Neuron (in vitro differentiated cells): Measurements from ENCODE around the gene CACFD1.

Source experiments
- H2AFZ ChIP-seq: one replicate; pipeline ENCODE4 v1.6.1; 2013; ENCODE audit warnings: low read depth, mild to moderate bottlenecking, inconsistent platforms, low read length, moderate library complexity
- H3K27me3 ChIP-seq: one replicate; pipeline ENCODE4 v1.6.1; 2013; ENCODE audit warnings: low read length; ENCODE audit not compliant: insufficient read depth
- H3K36me3 ChIP-seq: one replicate; pipeline ENCODE4 v1.6.1; 2013; ENCODE audit warnings: low read length; ENCODE audit not compliant: insufficient read depth
- H3K4me1 ChIP-seq: one replicate; pipeline ENCODE4 v1.6.1; 2013; ENCODE audit warnings: low read length; ENCODE audit not compliant: insufficient read depth
- H3K4me3 ChIP-seq: 2 replicates; pipeline ENCODE4 v1.5.1; 2013; ENCODE audit warnings: mild to moderate bottlenecking, low read length, moderate library complexity
- H3K9me3 ChIP-seq: one replicate; pipeline ENCODE4 v1.6.1; 2013; ENCODE audit warnings: low read length

The CACFD1 gene

DNA sequence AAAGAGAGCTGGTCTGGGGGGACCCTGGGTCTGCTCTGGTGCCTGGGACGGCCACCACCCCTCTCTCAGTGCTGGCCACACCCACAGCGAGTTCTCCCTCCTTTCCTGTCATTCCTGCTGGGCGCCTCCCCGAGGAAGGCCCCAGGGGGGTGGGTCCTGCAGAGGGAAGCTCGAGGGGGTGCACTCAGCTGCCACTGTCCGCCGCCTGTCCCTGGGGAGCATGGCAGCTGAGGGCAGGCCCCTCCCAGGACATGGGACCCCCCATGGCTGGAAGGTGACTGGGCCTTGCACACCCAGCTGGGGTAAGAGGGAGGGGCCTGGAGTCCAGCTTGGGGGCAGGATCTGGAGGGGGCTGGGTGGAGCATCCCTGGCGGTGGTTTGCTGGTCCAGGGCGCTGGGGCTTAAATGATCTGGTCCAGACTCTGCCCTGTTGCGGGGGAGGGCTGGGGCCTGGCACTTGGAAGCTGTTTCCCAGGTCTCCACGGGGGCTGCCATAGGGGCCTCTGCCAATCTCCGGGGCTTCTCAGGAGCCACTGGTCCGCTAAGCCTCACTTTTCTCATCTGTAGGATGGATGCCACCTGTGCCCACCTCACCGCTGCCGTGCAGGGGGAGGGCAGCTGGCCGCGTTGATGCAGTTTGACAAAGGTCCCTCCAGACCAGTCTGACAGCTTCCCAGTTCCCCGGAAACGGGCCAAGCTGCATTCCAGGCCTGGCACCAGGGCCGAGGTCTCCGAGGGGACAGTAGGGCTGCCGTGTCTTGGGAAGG is 25.1 kb downstream of the CACFD1 start:
- Histone ChIP-seq H3K4me3 (no peak overlapping the region), H3K27me3 (peaks cover 8% of the 10 kb centered on the region), H3K4me1 (no peaks in the 10 kb centered on the region)

DNA sequence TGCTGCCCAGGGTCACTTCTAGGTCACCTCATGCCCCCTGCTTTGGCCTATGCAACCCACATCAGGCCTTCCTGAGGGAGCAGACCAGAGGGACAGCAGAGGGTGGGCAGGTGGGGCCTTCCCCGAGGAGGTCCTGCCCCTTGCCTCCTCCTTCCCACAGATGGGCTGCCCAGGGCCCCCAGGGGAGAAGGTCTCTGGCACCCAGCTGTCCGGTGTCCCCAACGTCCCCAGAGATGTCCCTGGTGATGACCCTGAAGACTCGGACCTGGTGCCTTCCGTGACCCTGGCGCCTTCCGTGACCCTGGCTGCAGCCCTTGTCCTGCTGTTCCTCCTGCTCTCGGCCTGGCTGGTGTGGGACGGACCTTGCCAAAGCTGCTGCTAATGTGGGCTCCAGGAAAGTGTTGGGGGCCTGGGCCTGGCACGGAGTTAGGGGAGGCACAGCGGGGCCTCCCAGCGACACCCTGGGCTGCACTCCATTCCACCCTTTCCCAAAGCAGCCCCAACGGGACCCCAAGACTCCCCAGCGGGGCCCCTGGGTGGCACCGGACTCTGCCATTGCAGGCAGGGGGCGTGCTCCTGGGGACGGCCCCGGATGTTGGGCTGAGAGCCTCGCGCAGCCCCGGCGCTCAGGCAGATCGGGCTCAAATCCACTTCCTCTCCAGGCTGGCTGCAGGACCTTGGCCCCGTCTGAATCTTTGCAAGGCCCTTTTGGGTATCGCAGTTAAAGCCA is 25.9 kb downstream of the CACFD1 start:
- H3K9me3 ChIP-seq = peaks cover 3% of the 10 kb centered on the region

More for the DNA sequence above, 25.1 kb downstream of the CACFD1 start:
- no peak overlapping the region for H2AFZ ChIP-seq
- no peaks in the 10 kb centered on the region for H3K36me3 ChIP-seq
- peaks cover 2% of the 10 kb centered on the region for H3K9me3 ChIP-seq

DNA sequence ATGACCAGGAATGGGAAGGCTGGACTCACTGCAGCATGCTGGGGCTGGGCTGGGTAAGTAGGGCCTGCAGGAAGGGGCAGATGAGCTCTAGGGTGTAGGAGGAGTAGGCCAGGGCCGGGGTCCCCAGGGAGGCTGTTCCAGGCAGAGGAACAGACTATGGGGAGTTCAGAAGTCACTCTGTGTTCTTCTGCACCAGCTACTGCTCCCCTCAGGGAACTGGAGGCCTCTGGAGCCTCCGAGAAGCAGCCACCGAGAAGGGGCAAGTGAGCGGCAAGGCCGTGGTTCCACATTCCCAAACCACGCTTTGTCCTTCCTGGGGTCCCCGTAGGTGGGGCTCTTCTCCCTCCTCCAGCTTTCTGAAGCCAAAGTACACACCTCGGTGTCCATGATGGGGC is 27.6 kb downstream of the CACFD1 start:
- H3K9me3 ChIP-seq = peaks cover 3% of the 10 kb centered on the region
- H3K27me3 ChIP-seq = peaks cover 19% of the 10 kb centered on the region
- no peak overlapping the region for H3K4me3 ChIP-seq

More for the DNA sequence above, 25.9 kb downstream of the CACFD1 start:
- Histone ChIP-seq H3K27me3 (peaks cover 12% of the 10 kb centered on the region), H3K36me3 (no peaks in the 10 kb centered on the region), H2AFZ (no peak overlapping the region), H3K4me3 (no peak overlapping the region), H3K4me1 (no peaks in the 10 kb centered on the region)

DNA sequence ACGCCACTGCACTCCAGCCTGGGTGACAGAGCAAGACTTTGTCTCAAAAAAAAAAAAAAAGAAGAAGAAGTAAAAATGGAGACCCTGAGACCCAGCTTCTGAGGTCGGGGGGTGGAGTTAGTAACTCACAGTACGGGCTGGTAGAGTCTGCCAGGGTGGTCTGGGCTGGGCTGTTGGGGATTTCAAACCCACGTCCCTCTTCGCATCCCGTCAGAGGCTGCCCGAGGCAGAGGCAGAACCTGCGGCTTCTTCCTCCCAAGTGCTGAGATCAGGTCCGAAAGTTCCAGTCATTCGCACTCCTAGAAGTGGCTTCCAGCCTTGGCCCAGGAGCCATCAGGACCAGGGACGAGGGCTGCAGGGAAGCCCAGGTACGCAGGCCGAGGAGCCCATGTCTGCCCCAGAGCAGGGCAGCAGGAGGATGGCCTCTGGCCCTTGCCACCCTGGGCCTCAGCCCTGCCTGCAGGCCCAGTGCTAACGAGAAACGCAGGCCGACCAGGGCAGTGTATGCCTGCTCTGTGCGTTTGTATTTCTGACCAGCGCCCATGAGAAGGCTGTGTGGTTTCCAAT is 29.0 kb downstream of the CACFD1 start:
- no peak overlapping the region for H2AFZ ChIP-seq
- peaks cover 19% of the 10 kb centered on the region for H3K27me3 ChIP-seq
- H3K36me3 ChIP-seq = no peaks in the 10 kb centered on the region
- H3K4me3 ChIP-seq = no peak overlapping the region
- H3K4me1 ChIP-seq = peaks cover 6% of the 10 kb centered on the region
- H3K9me3 ChIP-seq = peaks cover 3% of the 10 kb centered on the region

More for the DNA sequence above, 27.6 kb downstream of the CACFD1 start:
- no peak overlapping the region for H2AFZ ChIP-seq
- H3K36me3 ChIP-seq = no peaks in the 10 kb centered on the region
- no peaks in the 10 kb centered on the region for H3K4me1 ChIP-seq

DNA sequence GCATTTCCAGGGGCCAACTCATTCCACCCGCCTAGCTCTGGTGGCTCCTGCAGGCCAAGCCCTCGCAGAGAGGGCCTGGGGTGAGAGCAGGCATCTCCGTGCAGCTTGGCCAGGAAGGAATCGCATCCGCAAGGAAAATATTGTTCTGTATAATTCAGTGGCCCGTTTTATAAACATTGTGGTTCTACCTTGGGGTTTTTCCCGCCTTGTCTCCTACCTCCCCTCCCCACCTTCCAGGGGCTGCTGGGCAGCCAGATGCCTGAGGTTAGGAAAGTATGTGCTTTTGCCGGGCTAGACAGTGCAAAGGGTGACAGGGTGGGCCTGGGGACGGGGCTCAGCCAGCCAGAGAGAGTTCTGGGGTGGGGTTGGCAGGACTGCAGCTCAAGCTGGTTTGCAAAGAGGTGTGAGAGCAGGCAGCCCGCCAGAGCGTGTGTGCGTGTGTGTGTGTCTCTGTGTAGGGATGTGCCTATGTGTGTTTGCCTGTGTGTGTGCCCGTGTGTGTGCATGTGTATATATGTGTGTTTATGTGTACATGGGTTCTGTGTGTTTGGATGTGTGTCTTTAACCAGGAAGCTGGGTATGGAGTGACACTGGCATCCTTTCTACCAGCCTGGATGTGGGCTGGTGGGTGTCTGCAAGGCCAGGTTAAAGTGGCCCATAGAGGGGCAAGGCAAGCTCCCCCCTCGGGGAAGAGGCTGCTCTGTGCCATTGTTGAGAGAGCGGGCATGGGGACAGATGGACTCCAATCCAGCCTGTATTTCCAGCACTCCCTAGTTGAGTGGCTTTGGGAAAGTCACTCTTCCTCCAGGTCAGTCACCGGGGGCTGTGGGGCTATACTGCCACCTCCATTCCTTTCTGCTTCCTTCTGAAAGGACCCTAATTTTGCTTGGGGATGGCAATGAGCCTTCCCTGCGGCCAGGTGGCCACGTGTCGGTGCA is 29.7 kb downstream of the CACFD1 start:
- Histone ChIP-seq H3K4me3 (no peak overlapping the region), H3K4me1 (peaks cover 6% of the 10 kb centered on the region), H2AFZ (no peak overlapping the region), H3K27me3 (peaks cover 19% of the 10 kb centered on the region), H3K36me3 (no peaks in the 10 kb centered on the region), H3K9me3 (peaks cover 3% of the 10 kb centered on the region)

DNA sequence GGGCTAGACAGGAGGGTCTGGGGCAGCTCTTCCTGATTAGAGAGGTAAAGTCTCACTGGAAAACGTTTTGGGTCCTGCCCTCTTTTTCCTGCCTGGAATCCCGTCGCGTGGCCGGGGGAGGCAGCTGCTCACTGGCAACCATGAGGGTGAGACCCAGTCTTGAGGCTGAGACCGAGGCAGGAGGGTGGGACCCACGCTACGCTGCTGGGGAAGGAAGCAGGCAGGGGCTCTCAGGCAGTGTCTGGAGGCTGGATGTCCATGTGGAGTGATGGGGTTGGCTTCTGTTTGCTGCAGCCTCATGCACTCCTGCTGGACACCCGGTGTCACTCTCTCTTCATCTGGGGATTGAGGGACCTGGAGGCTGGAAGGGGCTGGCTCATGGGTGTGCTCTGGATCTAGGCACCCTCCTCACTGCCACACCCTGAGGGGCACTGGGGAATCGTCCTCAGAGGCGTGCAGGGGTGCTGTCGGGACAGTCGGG is 30.5 kb downstream of the CACFD1 start:
- Histone ChIP-seq H2AFZ (no peak overlapping the region), H3K4me1 (peaks cover 6% of the 10 kb centered on the region), H3K36me3 (no peaks in the 10 kb centered on the region), H3K27me3 (peaks cover 19% of the 10 kb centered on the region), H3K4me3 (no peak overlapping the region), H3K9me3 (peaks cover 3% of the 10 kb centered on the region)

DNA sequence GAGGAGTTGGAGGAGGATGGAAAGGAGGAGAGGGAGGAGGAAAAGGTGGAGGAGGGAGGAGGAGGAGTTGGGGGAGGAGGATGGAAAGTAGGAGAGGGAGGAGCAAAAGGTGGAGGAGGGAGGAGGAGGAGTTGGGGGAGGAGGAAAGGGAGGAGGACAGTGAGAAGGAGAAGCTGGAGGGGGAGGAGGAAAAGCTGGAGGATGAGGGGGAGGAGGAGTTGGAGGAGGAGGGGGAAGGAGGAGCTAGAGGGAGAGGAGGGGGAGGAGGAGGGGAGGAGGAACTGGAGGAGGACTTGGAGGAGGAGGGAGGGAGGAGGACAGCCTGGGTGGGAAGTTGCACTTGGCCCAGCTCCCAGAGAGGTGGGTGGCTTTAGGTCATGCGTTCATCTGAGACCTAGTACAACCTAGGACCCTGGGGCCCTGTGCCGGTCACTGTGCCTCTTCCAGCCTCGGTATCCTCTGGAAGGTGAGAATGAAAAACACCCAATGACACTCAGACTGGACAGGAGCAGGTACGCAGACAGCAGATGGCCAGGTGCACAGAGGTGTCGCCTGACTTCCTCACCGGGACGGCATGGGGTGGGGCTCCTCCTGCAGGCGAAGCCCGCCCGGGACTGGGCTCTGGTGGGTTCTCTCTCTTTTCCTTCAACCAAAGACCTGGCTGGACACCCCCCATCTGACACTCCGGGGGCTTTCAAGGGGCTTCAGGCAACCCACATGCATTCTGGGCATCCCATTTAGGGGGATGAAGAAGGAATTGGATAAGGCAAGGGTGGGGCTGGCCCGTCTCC is 31.3 kb downstream of the CACFD1 start:
- Histone ChIP-seq H2AFZ (no peak overlapping the region), H3K27me3 (peaks cover 19% of the 10 kb centered on the region), H3K36me3 (no peaks in the 10 kb centered on the region), H3K4me1 (peaks cover 6% of the 10 kb centered on the region), H3K4me3 (no peak overlapping the region), H3K9me3 (peaks cover 3% of the 10 kb centered on the region)

DNA sequence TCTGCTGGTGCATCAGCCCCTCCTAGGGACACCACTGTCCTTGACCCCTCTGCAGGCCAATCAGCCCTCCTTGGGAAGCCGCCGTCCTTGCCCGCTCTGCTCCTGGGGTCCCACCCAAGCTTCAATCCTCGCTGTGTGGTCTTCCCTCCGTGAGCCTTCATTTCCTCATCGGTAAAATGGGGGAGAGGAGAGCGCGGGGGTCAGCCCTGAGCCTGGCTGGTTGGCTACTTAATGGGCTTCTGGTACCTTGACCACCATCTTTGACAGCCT is 31.8 kb downstream of the CACFD1 start:
- H3K27me3 ChIP-seq = peaks cover 19% of the 10 kb centered on the region
- no peaks in the 10 kb centered on the region for H3K36me3 ChIP-seq
- H2AFZ ChIP-seq = no peak overlapping the region
- no peak overlapping the region for H3K4me3 ChIP-seq
- H3K9me3 ChIP-seq = peaks cover 3% of the 10 kb centered on the region
- H3K4me1 ChIP-seq = peaks cover 6% of the 10 kb centered on the region

DNA sequence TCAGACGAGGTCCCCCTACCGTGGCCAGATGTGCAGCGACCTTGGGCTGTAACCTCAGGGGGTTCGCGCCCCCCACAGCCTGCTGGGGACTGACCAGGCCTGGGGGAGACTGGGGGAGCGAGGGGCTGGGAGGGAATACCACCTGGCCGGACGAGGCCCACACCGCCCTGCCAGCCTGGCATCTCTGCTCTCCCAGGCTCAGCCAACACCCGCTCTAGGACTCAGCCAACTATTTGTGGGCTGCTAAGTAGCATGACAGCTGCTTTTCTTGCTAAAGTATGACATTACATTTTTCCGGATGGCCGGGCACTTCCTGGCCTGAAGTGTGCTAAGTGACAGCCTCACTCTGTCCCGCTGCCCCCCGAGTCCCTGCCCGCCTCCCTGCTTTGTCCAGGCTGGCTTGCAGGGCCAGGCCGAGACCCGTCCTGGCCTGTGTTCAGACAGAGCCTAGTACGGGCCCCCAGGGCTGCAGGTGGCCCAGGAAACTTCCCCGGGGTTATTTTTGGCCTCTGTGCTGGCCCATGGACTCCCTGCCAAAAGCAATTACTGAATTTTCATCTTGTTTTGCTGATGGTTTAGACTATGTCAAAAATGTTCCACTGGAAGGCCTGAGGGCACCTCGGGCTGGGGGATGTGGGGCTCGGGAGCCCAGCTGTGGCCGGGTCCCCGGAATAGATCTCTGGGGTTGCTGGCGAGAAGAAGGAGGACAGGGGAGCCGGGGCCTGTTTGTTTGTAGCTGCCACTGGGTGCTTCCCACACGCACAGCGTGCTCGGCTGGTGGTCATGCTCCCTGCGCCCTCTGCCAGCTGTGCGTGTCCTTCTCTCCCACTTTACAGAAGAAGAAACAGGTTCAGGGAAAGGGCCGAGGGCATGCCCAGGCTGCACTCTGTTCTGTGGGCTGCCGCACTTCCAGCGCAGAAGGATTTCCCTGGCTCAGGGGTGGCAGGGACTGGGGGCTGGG is 32.6 kb downstream of the CACFD1 start:
- Histone ChIP-seq H3K4me1 (peaks cover 6% of the 10 kb centered on the region), H3K27me3 (peaks cover 19% of the 10 kb centered on the region), H3K9me3 (peaks cover 3% of the 10 kb centered on the region), H3K4me3 (no peak overlapping the region), H2AFZ (no peak overlapping the region), H3K36me3 (no peaks in the 10 kb centered on the region)

DNA sequence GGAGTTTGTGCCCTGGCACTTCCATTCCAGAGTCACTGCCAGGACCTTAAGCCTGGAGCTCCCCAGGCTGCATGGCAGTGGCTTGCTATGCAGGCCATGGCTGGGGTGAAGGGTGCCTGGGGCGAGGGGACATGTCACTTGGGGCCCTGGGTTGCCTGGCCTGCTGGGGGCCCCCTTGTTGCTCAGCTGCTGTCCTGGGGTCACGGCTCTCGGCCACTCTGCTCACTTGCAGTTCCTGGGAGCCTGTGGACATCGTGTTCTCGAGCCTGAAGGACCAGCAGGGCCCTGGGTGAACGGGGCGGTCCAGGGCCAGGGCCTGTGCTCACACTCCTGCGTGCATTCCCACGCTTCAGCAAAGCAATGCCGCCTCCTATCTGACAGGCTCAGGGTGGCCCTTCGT is 33.6 kb downstream of the CACFD1 start:
- no peak overlapping the region for H3K4me3 ChIP-seq
- peaks cover 6% of the 10 kb centered on the region for H3K4me1 ChIP-seq
- no peaks in the 10 kb centered on the region for H3K36me3 ChIP-seq
- H2AFZ ChIP-seq = no peak overlapping the region
- H3K27me3 ChIP-seq = peaks cover 19% of the 10 kb centered on the region
- peaks cover 3% of the 10 kb centered on the region for H3K9me3 ChIP-seq

DNA sequence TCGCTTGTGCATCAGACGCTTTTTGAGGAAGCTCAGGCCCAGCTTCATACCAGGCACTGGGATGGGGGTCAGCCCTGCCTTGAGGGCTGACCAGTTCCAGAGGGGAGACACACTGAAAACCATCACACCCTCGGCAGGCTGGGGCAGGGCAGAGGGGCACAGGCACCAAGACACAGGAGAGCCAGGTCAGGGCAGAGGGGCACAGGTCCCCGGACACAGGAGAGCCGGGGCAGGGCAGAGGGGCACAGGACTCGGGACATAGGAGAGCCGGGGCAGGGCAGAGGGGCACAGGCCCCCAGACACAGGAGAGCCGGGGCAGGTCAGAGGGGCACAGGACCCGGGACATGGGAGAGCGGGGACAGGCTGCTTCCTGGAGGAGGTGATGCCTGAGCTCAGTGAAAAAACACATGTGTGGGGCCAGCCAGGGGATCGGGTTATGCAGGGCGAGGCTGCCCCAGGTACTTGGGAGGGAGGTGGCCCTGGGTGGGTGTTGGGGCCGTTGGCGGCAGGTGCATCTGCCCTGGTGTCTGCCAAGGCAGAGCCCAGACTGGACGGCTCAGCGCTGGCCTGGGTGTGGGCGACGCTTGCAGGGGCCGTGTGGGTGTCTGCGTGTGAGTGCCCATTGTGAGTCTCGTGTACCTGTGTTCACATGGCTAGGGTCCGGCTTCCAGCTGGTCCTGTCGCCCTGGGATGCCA is 34.2 kb downstream of the CACFD1 start:
- H2AFZ ChIP-seq = no peak overlapping the region
- H3K36me3 ChIP-seq = no peaks in the 10 kb centered on the region
- H3K4me3 ChIP-seq = no peak overlapping the region
- peaks cover 6% of the 10 kb centered on the region for H3K4me1 ChIP-seq
- peaks cover 15% of the 10 kb centered on the region for H3K27me3 ChIP-seq
- H3K9me3 ChIP-seq = peaks cover 3% of the 10 kb centered on the region
